Osteocyte (in vitro differentiated cells): ENCODE results near the gene TMED6. TPM values are rescaled to one million over a fixed set of nuclear protein-coding genes. Genes with fewer than 3 reads are reported as not detected.

ENCODE experiments used
- DNase-seq: peaks from one replicate; pipeline ENCODE4 v3.0.0; 2021; ENCODE audit warnings: mixed read lengths; ENCODE audit not compliant: unreplicated experiment; ENCODE audit errors: extremely low spot score
- H3K27ac Mint-ChIP-seq: one replicate; pipeline ENCODE4 v1.8.0; 2021; ENCODE audit warnings: mild to moderate bottlenecking, mixed read lengths; ENCODE audit not compliant: unreplicated experiment
- H3K27me3 Mint-ChIP-seq: one replicate; pipeline ENCODE4 v1.8.0; 2021; ENCODE audit warnings: mixed read lengths; ENCODE audit not compliant: unreplicated experiment
- H3K36me3 Mint-ChIP-seq: one replicate; pipeline ENCODE4 v1.8.0; 2021; ENCODE audit warnings: mixed read lengths; ENCODE audit not compliant: unreplicated experiment
- H3K4me1 Mint-ChIP-seq: one replicate; pipeline ENCODE4 v1.8.0; 2021; ENCODE audit warnings: mixed read lengths; ENCODE audit not compliant: unreplicated experiment
- H3K4me3 Mint-ChIP-seq: one replicate; pipeline ENCODE4 v1.8.0; 2021; ENCODE audit warnings: mild to moderate bottlenecking, moderate library complexity, mixed read lengths; ENCODE audit not compliant: unreplicated experiment
- H3K9me3 Mint-ChIP-seq: one replicate; pipeline ENCODE4 v1.8.0; 2021; ENCODE audit warnings: mixed read lengths; ENCODE audit not compliant: unreplicated experiment
- CTCF ChIP-seq: fragments of 200-600 bp; sonication (generic); IDR thresholded peaks from 2 replicates; pipeline ENCODE4 v1.5.0; 2021; ENCODE audit warnings: antibody characterized with exemption, mild to moderate bottlenecking, moderate library complexity
- total RNA-seq: library from RNA; stranded (reverse); gene quantifications from 2 replicates; pipeline ENCODE4 v1.2.1, GENCODE V29; 2021

TMED6 gene
- total RNA-seq, 1 donor from 2014 or later, result 0.40 TPM

DNA sequence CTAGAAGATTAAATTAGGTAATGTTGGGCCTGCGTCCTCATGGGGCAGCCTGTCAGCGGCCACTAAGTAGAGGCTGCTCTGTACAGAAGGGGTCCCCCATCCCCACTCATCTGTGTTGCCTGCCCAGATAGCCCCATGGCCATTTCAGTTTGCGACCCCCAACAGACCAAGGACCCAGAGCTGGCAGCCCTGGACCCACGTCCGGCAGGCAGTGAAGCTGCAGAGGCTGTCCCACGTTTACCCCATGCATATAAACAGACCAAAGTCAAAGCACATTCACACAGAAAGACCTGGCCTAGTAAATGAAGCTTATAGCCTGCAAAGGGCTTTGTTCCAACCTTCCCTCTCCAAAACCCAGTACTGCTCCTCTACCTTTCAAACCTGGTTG lies 25.8 kb downstream of the TMED6 start:
- Mint-ChIP-seq H3K36me3 (peaks cover 23% of the 10 kb centered on the region), H3K4me1 (peaks cover 24% of the 10 kb centered on the region), H3K27ac (no peak overlapping the region), H3K9me3 (no peaks in the 10 kb centered on the region), H3K4me3 (no peak overlapping the region), H3K27me3 (no peaks in the 10 kb centered on the region)
- no peak for TF ChIP-seq CTCF
- no peak for DNase-seq

GRCh38 chr16:69324585-69325253 lies 26.9 kb downstream of the TMED6 start:
- Mint-ChIP-seq H3K4me3 (no peak overlapping the region), H3K27me3 (no peaks in the 10 kb centered on the region), H3K9me3 (no peaks in the 10 kb centered on the region), H3K36me3 (peaks cover 29% of the 10 kb centered on the region), H3K4me1 (peaks cover 24% of the 10 kb centered on the region), H3K27ac (no peak overlapping the region)
- no peak for DNase-seq
- no peak for TF ChIP-seq CTCF

DNA sequence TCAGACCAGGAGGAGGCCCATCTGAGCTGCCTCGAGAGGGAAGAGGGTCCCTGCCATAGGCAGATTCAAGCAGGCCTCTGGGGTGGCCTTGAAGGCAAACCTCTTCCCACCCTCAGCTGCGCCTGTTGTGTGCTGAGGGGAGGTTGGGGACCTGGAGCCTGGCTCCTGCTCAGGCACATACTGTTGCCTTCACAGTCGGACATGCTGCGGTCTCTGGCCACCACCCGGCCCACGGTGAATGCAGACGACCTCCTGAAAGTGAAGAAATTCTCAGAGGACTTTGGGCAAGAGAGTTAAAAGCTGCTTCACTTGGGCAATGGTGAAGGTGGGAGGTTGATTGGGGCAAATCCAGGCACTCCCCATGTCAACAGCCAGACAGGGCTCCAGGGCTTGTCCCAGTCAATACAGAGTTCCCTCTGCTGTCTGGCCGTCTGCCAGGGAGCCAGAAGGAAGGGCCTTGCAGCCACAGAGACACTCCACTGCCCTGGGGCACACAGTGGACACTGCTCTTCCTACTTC lies 27.5 kb downstream of the TMED6 start:
- H3K27ac Mint-ChIP-seq, result no peak overlapping the region
- no peaks in the 10 kb centered on the region for H3K27me3 Mint-ChIP-seq
- H3K4me3 Mint-ChIP-seq, result no peak overlapping the region
- H3K36me3 Mint-ChIP-seq, result peaks cover 34% of the 10 kb centered on the region
- no peak for TF ChIP-seq CTCF
- peaks cover 17% of the 10 kb centered on the region for H3K4me1 Mint-ChIP-seq
- no peak for DNase-seq
- H3K9me3 Mint-ChIP-seq, result no peaks in the 10 kb centered on the region

- no peaks in the 10 kb centered on the region for H3K9me3 Mint-ChIP-seq
- H3K36me3 Mint-ChIP-seq, result peaks cover 35% of the 10 kb centered on the region
- H3K4me1 Mint-ChIP-seq, result peaks cover 11% of the 10 kb centered on the region
- H3K4me3 Mint-ChIP-seq, result no peak overlapping the region
- no peak for TF ChIP-seq CTCF
- no peaks in the 10 kb centered on the region for H3K27me3 Mint-ChIP-seq
- DNase-seq, result no peak
- H3K27ac Mint-ChIP-seq, result no peak overlapping the region
These were observed 28.2 kb downstream of the TMED6 start for GRCh38 chr16:69323415-69323814.

DNA sequence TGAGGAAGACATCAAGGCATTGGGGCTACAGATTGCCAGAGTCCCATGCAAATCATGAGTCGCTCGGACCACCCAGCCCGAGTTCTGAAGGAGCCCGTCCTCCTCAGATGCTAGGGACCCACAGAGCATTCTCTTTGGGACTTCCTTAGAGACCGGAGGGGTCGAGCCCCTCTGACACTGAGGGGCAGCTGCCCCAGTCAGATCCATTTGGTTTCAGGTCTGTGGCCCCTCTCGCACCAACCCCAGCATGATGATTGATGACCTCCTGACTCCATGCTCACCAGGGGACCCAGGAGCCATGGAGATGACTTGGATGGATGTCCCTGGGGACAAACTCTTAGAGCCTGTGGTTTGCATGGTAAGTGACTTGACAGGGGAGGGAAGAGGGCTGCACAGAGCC lies 29.2 kb downstream of the TMED6 start:
- no peaks in the 10 kb centered on the region for H3K27me3 Mint-ChIP-seq
- H3K4me3 Mint-ChIP-seq, result no peak overlapping the region
- DNase-seq, result no peak
- peaks cover 5% of the 10 kb centered on the region for H3K4me1 Mint-ChIP-seq
- H3K27ac Mint-ChIP-seq, result no peak overlapping the region
- H3K36me3 Mint-ChIP-seq, result peaks cover 38% of the 10 kb centered on the region
- no peaks in the 10 kb centered on the region for H3K9me3 Mint-ChIP-seq
- no peak for TF ChIP-seq CTCF
